Measurements from ENCODE around the gene DENND1A.

Gene DENND1A

DNA sequence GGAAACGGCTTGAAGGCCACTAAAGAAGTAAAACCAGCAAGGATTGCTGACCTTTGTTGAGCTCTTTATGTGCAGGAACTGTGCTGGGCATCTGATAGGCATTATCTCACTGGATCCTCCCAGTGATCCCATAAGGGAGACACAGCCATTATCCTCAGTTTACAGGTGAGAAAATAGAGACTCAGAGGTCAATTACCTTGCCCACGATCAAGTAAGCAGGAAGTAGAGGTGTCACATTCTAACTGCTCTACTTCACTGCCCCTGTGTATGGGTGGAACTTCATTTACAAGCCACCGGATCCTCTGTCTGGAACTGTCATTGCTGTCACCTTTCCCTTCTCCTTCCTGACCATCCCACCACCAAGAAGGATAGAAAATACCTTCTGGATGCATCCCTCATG is 325.1 kb downstream of the DENND1A start:
- DNase-seq: no peak

DNA sequence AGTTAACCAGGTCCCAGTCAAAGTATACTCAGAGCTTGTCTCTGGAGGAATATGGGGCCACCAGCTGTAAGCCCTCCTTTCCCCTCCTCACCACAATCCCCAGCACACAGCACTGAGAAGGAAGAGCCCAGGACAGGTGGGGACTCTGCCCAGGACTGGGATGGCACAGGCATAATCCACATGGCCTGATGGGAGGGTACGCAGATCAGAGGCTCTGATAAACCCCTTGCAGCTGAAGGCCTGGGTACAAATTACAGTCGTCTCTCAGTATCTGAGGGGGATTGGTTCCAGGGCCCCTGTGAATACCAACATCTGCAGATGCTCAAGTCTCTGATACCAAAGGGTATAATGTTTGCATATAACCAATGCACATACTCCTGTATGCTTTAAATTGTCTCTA is 328.1 kb downstream of the DENND1A start:
- no peak for DNase-seq

DNA sequence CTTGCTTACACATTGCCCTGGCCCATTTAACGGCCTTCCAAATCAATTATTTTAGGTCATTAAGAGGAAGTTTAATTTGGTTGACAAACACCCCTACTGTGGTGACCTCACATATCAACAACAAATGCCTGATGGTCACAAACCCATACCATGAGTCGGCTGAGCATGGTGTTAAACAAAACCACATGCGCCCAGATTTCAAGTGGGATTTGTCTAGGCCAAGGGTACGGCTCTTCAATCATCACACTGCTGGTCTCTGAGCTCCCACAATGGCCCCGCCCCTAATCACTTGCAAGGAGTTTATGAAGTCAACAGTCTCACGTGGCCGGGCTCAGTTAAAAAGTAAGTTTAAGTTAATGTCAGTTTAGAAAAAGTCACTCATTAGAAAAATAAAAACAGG is 330.1 kb downstream of the DENND1A start:
- DNase-seq: no peak

DNA sequence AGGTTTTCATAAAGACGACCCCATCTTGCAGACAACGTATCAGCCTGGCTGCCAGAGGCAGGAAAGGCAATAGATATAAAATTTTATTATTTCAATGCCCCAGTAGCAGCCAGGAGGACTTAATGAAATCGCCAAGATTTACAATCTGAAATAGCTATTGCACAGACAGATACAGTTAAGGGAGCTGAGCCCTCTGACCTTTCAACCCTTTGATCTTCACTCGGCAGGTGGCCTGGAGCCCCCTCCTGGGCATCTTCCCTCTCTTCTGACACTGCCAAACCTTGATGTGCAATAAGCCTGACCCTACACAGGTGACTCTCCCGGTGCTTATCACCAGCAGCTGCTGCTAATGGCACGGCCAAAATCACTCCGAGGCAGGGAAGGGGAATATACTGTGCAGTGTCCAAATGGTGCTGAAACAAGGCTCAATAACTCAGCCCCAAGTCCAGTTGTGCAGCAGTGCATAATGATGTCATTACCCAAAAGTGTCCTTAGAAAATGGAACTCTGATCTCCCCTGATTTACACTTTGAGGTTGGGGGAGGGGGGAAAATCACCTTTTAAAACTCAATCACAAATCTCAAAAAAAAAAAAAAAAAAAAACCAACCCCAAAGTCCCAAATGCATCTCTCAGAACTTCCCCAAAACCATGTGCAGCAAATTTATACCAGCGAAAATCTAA is 331.9 kb downstream of the DENND1A start:
- DNase-seq: no peak

DNA sequence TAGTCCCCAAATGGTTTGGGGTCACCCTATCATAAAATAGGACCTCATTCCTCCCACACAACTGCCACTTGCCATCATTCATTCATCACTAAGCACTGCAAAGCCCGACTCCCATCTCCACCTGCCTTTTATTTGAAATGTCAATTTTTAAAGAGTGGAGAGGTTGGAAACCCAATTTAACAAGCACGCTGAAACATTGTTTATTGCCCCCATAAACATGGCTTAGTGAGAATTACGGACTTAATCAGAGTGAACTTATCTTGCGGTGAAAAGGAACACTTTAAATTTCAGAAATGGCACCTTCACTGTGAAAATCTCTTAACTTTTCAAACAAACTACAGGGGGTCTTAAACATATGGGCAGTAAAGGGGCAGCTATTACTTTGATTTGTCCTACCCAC is 332.9 kb downstream of the DENND1A start:
- no peak for DNase-seq

DNA sequence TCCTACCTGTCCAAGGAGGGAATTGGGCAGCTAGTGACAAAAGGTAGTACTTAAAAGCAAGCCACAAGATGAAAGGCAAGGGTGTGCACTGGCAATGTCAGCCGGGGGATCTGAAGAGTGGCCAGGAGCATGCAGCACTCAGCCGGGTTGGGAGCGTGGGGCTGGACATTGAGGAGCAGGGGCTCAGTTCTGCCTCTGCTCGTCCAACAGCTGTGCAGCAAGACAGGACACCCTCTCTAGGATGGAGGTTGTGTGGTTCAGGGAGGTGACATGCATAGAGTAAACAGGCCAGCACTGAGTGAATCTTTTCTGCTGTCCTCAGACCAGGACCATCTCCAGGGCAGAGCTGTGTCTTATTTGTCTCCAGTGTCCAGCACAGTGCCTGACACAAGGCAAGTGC is 338.6 kb downstream of the DENND1A start:
- DNase-seq: no peak

DNA sequence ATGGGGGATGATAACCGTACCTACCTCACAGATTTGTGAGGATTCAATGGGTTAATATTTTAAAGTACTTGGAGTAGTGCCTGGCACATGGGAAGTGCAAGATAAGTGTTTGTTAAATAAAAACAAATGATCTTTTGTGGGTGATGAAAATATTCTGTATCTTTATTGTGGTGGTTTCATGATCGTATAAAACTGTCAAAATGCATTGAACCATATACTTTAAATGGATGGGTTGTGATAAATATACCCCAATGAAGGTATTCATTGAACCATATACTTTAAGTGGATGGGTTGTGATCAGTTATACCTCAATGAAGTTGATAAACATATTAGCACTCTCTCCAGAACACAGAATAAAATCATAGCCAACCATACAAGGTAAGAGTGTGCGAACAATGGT is 339.4 kb downstream of the DENND1A start:
- no peak for DNase-seq

DNA sequence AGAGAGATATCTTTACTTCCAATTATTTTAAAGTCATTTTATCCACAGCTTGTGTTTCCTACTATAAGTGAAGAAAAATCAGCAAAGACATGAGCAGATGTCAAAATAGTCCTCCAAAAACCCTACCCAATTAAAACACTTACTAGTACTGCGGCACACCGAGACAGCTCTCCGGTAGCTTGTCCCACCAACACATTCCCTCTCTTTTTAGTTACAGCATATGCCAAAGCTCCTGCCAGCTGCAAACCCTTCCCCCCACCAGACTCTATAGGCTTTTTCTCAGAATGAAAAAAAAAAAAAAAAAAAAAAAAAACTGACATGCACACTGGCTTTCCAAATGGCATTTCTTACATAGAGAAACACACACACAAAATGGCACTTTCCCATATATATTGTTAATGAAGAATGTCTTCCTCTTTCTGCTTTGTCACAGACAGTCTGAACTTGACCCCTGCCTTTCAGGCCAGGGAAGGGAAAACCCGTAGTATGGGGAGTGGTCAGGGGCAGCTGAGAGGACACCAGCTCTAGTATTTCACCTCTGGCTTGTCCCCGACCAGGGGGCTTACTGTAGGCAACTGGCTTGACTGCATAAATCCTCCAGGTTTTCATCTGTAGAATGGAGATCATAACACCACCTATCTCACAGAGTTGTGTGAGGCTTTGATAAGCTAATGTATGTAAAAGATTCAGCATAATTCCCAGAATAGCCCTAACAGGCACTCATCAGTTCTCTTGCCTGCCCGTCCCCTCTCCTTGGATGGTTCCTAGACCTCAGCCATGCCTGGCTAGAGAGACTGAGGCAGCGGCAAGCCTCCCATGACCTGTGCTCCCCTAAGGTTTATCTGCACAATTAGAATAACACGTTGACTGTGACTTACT is 340.3 kb downstream of the DENND1A start:
- DNase-seq: no peak

DNA sequence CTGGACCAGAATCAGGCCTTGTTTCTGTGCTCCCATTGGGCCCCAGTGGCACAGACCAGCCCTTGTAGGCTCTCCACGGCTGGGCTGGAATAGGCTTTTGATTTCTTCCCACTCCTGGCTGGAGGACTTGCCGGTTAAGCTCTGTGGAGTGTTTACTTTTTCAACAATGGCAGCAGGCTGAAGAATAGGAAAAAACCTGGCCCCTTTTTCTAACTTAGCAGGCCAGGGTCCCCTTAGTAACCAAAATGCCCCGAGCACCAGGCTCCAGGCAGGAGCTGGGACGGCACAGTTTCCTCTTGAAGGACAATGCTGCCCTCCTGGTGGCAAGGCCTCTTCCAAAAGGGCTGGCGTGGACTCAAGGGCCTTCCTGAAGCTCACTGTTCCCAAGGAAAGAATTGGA is 343.7 kb downstream of the DENND1A start:
- DNase-seq: no peak

DNA sequence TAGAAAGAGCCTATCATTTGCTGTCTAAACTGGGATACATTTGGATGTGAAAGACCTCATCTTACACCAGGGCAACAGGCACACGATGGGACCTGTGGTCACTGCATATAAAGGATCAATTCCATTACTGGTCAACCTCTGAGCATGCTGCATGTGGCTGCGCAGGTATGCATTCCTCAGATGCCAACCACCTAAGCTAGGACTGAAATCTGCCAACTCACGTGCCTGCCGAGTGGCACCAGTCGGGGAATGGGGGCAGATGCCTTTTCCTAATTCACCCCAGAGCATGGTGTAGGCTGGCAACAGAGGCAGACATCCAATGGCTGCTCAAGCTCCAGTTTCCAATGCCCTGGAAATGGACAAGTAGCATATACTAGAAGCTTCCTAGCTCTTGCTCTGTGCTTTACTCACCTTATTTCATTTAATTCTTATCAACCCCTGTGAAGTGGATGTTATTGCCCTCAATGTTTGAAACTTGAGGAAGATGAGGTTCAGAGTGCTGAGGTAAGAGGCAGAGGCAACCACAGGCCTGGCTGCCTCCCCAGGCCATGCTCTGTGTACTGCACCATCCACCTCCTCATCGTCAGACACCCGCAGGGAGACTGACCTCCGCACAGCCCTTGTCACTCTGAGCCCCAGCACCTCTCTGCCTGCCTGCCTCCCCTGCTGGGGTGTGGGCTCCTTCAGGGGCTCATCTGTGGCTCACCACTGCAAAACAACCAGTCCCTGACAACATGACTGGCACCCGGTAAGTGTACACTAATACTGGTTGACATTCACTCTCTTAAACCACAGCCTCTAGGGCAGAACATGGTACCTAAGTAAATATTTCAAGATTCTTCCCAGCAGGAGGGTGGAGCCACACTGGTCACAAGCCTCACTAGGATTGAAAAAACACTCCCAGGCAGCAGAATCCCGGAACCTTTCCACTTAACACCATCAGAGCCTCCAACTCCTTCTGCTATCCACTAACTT is 345.4 kb downstream of the DENND1A start:
- DNase-seq: no peak

DNA sequence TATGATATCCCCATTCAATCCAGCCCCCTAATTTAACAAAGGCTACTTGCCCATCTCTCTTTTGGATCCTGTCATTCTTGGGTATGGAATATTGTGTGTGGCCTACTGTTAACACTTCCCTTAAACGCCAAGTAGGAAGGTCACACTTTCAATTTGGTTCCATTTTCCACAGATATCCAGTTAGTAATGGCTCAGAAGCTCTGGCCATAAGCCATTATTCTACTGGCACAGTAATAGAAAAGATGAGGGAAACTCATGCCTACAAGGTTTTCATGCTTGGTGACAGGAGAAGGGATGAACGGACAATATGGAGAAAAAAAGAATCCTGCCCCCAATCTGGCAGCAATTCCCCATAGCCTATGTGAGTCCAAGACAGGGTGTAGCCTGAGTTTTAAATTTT is 346.3 kb downstream of the DENND1A start:
- no peak for DNase-seq

DNA sequence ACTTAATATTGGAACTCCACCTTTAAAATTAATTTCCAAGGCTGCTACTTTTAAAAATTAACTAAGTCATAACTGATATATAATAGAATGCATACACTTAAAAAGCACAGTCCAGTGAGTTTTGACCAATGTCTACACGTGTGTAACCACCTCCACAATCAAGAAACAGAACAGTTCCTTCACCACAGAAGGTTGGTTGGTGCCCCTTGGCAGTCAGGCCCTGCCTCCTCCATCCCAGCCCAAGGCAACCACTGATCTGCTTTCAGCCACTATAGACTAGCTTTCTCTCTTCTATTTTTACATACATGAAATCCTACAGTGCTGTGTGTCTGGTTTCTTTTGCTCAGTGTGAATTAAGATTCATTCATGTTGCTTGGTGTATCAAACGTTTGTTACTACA is 358.7 kb downstream of the DENND1A start:
- no peak for DNase-seq

DNA sequence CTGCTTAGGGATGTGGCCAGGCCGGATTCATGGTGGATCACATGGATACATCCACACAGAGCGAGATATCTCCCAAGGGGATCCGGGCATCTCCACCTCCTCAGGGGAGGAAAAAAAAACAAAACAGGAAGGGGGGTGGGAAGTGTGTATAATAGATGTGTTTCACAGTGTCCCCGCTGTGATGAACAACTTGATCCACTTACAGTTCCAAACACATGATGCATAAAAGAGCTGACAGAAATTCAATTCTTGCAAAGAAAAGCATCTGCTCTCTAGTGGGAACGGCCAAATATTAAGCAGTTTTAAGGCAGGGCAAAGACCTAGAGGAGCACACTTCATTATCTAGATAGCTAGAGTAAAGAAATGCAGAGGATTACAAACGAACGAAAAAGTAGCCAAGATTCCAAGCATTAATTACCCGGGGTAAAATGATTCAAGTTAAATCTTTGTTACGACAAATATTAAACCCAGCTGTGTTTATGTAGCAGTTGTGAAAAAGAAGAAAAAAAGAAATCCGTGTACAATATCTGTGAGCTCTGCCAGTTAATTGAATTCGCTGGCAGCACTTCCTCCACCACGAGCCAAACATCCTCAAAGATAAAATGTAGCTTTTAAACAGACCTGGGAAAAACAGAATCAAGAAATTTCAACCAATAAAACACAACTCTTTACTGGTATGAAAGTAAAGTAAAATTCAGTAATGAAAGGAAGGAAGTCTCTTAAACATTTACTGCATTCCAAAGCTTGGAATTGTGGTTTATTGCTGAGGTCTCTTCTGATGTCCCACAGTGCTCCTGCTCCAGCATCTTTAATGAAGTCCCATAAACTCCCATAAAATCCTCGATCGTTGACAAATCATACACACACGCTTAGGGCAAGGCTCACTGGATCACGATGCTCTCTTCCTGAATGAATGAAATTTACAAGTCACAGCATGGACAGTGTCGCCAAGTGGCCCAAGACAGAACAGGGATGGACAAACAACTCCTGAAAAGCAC is 360.9 kb downstream of the DENND1A start:
- DNase-seq: no peak

DNA sequence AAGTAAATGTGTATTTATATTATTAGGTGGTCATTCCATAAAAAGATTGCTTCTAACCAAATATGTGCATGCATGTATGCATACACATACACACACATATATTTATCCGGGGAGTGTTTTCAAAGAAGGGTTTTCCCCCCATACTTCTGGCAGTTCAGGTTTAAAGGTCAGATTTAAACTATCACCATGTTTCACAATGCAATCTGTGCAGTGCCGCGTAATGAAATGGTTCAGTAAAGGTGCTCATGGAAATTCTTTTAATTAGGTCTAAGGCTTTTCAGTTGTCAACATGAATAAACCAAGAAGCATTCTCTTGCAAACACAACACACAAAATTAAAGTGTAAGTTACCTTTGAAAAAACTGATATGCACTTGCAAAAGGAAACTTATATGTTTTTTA is 362.9 kb downstream of the DENND1A start:
- no peak for DNase-seq

DNA sequence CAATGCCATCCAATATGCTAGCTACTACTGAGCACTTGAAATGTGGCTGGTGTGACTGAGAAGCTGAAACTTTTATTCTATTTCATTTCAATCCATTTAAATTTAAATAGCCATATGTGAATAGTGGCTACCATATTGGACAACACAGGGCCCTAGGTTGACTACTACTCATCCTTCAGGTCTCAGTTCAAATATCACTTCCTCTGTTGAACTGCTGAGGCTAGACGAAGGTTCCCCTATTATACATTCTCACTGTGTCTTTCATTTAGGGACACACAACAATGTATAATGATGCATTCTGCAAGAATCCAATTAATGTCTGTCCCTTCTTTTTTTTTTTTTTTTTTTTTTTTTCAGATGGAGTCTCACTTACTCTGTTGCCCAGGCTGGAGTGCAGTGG is 365.3 kb downstream of the DENND1A start:
- DNase-seq: no peak

DNA sequence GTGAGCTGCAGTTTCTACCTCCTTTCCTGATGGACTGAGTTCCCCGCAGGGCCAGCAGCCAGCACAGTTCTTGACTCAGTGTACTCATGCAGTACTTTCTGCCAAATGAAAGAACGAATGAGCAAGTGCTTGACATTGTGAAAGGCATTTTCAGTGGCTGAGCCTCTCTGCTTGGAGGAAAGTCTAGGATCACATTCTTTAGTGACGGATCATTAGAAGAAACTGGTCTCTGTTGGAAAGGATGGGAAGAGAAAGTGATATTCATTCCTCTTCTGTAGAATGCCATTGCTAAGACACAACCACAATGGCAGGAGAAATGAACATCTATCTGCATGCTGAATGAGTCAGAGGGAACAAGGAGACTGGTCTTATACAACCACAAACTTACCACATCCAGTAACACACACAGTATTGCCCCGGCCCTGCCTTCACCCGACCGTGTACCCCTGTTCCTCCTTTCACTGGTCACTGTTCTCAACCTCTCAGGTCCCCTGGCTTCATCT is 367.0 kb downstream of the DENND1A start:
- DNase-seq: no peak

DNA sequence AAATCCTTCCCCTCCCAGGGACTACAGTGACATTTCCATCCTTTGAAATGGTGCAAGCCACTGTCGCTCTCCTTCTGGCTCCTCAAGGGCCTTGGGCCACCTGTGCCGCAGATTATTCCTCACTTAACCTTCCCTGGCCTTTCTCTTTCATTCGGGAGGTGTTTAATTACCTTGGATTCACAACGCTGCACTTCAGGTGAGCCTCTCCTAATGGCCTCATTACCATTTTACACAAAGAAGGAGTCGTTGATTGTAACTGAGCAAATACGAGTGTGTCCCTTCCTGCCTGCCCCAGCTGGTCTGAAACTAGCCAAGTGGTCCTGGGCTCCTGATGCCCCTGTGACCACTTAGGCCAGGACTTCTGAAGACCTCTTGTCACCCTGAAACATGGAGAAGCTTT is 368.9 kb downstream of the DENND1A start:
- no peak for DNase-seq

DNA sequence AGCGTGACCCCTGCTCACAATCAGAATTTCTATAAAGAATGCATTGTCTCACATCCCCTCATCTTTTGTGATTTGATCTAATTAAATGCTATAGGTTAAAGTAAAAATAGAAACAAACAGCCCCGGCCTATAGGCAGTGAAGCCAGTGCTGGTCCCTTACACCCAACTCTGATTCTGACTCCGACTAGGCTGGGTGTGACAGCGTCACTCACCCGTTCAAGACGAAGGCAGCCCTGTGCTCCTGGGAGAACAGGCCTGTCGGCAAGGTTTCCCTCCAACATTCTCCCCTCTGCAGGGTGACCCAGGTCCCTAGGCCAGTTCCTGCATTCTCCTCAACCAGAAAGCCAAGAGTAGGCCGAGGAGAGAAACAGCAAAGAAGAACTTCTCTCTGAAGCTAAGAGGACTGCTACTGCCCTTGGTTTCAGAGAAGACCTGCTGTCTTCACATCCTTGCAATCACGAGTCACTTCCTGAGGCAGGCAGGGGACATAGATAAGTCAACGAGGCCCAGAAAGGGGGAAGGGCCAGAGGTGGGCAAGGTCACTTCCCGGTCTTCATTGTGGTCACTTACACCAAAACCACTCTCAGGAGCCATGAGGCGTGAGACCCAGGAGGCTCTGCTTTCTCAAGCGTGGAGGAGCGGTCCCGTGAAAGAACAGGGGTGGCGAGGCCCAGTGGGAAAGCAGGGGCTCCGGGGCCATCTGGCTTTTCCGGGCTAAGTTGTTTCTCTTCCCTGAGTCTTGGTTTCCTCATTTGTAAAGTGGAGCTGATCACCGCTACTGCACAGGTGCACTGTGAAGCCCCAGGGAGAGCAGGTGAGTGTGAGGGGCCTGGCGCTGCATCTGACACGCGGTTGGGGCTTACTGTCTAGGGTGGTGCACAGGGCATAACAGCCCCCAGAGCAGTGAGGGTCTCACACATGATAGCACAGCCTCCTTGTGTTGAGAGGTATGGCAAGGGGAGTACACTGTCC is 373.2 kb downstream of the DENND1A start:
- no peak for DNase-seq

DNA sequence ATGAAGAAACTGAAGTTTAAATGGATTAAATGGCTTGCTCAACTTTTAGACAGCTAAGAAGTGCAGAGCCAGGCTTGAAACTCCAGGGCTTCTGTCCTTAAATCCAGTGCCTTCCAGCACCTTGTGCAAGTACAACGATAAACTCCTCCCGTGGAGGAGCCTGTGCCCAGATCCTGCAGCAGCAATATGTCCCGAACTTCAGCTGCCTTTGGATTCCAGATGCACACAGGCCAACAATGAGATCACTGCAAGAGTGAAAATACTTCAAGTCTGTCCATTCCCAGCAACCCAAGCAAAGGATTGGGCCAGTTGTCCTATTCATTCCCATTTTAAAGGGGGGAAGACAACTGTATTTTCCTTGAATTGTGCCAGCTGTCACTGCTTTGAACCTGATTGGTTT is 374.3 kb downstream of the DENND1A start:
- no peak for DNase-seq

DNA sequence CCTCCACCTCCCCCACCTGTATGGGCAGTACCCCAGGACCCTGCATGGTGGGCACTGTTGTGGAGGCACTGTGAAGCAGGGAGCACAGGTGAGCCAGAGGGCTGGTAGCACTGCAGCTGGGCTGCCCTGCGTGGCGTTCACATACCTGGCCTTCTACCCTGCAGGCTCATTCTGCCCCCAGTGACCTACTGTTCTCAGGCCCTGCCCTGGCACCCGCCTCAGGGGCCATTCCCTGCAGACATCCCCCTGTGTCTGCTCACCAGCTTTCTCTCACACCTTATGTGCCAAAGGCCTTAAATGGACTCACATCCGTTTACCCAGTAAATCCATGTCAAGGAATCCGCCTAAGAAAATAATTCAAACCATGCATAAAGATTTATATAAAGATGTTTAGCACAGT is 377.4 kb downstream of the DENND1A start:
- DNase-seq: no peak

DNA sequence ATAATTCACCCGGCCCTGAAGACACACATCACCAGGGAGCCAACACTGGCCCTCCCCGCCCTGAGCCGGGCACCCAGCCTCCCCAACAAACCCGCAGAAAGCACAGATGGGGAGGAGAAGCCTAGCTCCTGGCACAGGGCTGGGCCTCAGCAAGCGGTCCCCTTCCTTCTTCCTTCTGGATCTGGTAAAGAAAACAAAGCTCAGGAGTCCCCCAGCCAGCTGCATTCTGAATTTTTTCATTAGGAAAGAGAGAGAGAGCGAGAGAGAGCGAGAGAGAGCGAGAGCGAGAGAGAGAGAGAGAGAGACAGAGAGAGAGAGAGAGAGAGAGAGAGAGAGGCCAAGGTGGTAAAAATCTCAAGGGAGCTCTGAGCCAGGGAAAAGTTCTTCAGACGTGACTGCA is 378.2 kb downstream of the DENND1A start:
- DNase-seq: no peak
